Gastroesophageal sphincter (tissue), 4 donors: ENCODE results near the gene INPP5A. TPM values are rescaled to one million over a fixed set of nuclear protein-coding genes. Genes with fewer than 3 reads are reported as not detected.

Experiments used
- ATAC-seq: fragments of 150-250 bp; one replicate; pipeline ENCODE4 v1.9.1; 2016; ENCODE audit warnings: mild to moderate bottlenecking, moderate library complexity
- H3K27ac ChIP-seq, 4 donors: fragments of 200-600 bp; sonication (generic) in 3 of 4; 1 replicate in 3 of 4; 2 replicates in 1 of 4; pipeline ENCODE4 v1.5.1; 2016 to 2019
- H3K27me3 ChIP-seq: fragments of 200-600 bp; sonication (generic); one replicate; pipeline ENCODE4 v1.5.1; 2019
- H3K36me3 ChIP-seq, 2 donors: fragments of 200-600 bp; sonication (generic); one replicate each; pipeline ENCODE4 v1.5.1; 2019; ENCODE audit warnings: control low read depth in 1 of 2
- H3K4me1 ChIP-seq, 3 donors: fragments of 200-600 bp; sonication (generic); 1 replicate in 2 of 3; 2 replicates in 1 of 3; pipeline ENCODE4 v1.5.1; 2016 to 2019; ENCODE audit warnings: control low read depth in 2 of 3
- H3K4me3 ChIP-seq, 2 donors: fragments of 200-600 bp; sonication (generic); one replicate each; pipeline ENCODE4 v1.5.1; 2019; ENCODE audit warnings: mild to moderate bottlenecking in 1 of 2, moderate library complexity in 1 of 2
- H3K9me3 ChIP-seq, 3 donors: fragments of 200-600 bp; sonication (generic); one replicate each; pipeline ENCODE4 v1.5.1; 2017 to 2019; ENCODE audit warnings: control low read depth in 2 of 3
- CTCF ChIP-seq, 4 experiments: fragments of 200-600 bp in 2 of 4; fragments of 450-650 bp in 2 of 4; sonication (generic) in 1 of 4; IDR thresholded peaks; one replicate each; pipeline ENCODE4 v1.5.1; 2017 to 2019; ENCODE audit warnings: antibody characterized with exemption in 4 of 4, mild to moderate bottlenecking in 2 of 4, moderate library complexity in 2 of 4
- EP300 ChIP-seq: sonication (generic); formaldehyde crosslinking; IDR thresholded peaks from one replicate; pipeline ENCODE4 v1.6.1; 2017; ENCODE audit warnings: antibody characterized with exemption, mild to moderate bottlenecking
- POLR2A ChIP-seq, 2 donors: fragments of 450-650 bp; IDR thresholded peaks; one replicate each; pipeline ENCODE4 v1.6.1; 2017; ENCODE audit warnings: antibody characterized with exemption in 2 of 2, mild to moderate bottlenecking in 2 of 2, moderate library complexity in 1 of 2
- POLR2AphosphoS5 ChIP-seq: sonication (generic); formaldehyde crosslinking; IDR thresholded peaks from one replicate; pipeline ENCODE4 v1.6.1; 2017; ENCODE audit warnings: antibody characterized with exemption
- WGBS, 2 donors: methylation state at CpG; one replicate each; pipeline ENCODE4 v1.1.5; 2018; ENCODE audit warnings: low coverage in 1 of 2; 5-methylcytosine and 5-hydroxymethylcytosine counted together
- total RNA-seq, 4 donors: library from RNA; depleted of rRNA; stranded (reverse); fragments of >200 nt; gene quantifications; one replicate each; pipeline ENCODE4 v1.1.0, GENCODE V29; 2016

INPP5A gene
- total RNA-seq, 4 donors from 2014 or later, result 111 to 288 (median 215) TPM

- WGBS, 2 donors, result no CpG with 5 or more reads among the region's 119 CpGs
- ATAC-seq, result no peak
- Histone ChIP-seq H3K27me3 (peaks cover 80% of the 10 kb centered on the region), H3K27ac (no peak within 1 kb of the TSS), H3K4me1 (peaks cover 0 to 48% (median 25%) of the 10 kb centered on the region in 3 donors), H3K36me3 (peaks cover 0 to 36% of the 10 kb centered on the region in 2 donors), H3K9me3 (peaks cover 0 to 13% (median 0%) of the 10 kb centered on the region in 3 donors), H3K4me3 (peak within 1 kb of the TSS in 1 of 2 donors; percentile 38)
- TF ChIP-seq EP300 (no peak), CTCF (IDR thresholded peaks at IDR 0.05) (no peak), POLR2A (IDR thresholded peaks at IDR 0.05) (no peak), POLR2AphosphoS5 (no peak)
Measured at GRCh38 chr10:132785723-132786475, 248.3 kb downstream of the INPP5A start, which contains the start of gene NKX6-2. Gene NKX6-2 (minus strand): TSS chr10:132786147. CDS start chr10:132785948, 199 bp downstream.

DNA sequence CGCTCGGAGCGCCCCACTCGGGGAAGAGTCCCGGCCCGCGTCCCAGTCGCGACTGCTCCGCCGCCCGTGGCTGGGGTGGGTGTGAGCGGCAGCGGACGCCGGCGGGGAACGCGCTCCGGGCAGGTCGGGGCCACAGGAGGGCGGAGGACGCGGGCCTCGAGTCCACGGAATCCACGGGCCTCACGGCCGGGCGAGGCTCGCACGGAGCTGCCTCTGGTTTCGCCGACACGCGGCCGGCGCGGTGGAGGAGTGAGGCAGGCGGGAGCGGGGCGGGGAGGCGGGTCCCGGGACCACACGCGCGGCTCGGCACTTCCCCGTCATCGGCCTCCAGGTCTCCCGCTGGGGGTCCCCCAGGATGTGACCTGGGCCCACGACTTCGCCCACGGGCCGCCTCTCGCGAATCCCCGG is 248.9 kb downstream of the INPP5A start:
- no peak for ATAC-seq
- peak overlapping the region in 1 of 2 donors; percentile 28 for H3K4me3 ChIP-seq
- peaks cover 85% of the 10 kb centered on the region for H3K27me3 ChIP-seq

GRCh38 chr10:132786884-132787494 is 249.4 kb downstream of the INPP5A start:
- peaks cover 0 to 13% (median 0%) of the 10 kb centered on the region in 3 donors for H3K9me3 ChIP-seq
- TF ChIP-seq EP300 (no peak), POLR2A (IDR thresholded peaks at IDR 0.05) (no peak), CTCF (IDR thresholded peaks at IDR 0.05) (no peak), POLR2AphosphoS5 (no peak)
- peaks cover 88% of the 10 kb centered on the region for H3K27me3 ChIP-seq
- 2% methylated on average over 10 of the region's 80 CpGs; no CpG with 5 or more reads in 1 of the 2 donors for WGBS, 2 donors
- H3K4me1 ChIP-seq, result peaks cover 0 to 48% (median 25%) of the 10 kb centered on the region in 3 donors
- peaks cover 0 to 25% of the 10 kb centered on the region in 2 donors for H3K36me3 ChIP-seq
- no peak overlapping the region for H3K27ac ChIP-seq
- peak overlapping the region in 1 of 2 donors; percentile 28 for H3K4me3 ChIP-seq
- no peak for ATAC-seq

More for the DNA sequence above, 248.9 kb downstream of the INPP5A start:
- Histone ChIP-seq H3K4me1 (peaks cover 0 to 48% (median 25%) of the 10 kb centered on the region in 3 donors), H3K27ac (no peak overlapping the region), H3K36me3 (peaks cover 0 to 30% of the 10 kb centered on the region in 2 donors), H3K9me3 (peaks cover 0 to 13% (median 0%) of the 10 kb centered on the region in 3 donors)
- TF ChIP-seq EP300, result no peak
- TF ChIP-seq CTCF (IDR thresholded peaks at IDR 0.05), result no peak
- no peak for TF ChIP-seq POLR2A (IDR thresholded peaks at IDR 0.05)
- no peak for TF ChIP-seq POLR2AphosphoS5
- no CpG with 5 or more reads among the region's 58 CpGs for WGBS, 2 donors

GRCh38 chr10:132787495-132788179 is 250.1 kb downstream of the INPP5A start:
- Histone ChIP-seq H3K4me1 (peaks cover 0 to 48% (median 25%) of the 10 kb centered on the region in 3 donors), H3K27me3 (peaks cover 84% of the 10 kb centered on the region), H3K4me3 (peak overlapping the region in 1 of 2 donors; percentile 28), H3K36me3 (peaks cover 0 to 19% of the 10 kb centered on the region in 2 donors), H3K27ac (no peak overlapping the region), H3K9me3 (peaks cover 0 to 13% (median 0%) of the 10 kb centered on the region in 3 donors)
- TF ChIP-seq EP300 (no peak), POLR2AphosphoS5 (no peak), POLR2A (IDR thresholded peaks at IDR 0.05) (no peak), CTCF (IDR thresholded peaks at IDR 0.05) (no peak)
- ATAC-seq, result no peak
- WGBS, 2 donors, result no CpG with 5 or more reads among the region's 80 CpGs
